Calu3 (cell line): Measurements from ENCODE around the gene VHLL. TPM values are rescaled to one million over a fixed set of nuclear protein-coding genes. Genes with fewer than 3 reads are reported as not detected.
A peak's percentile ranks its signal among the peaks of the same experiment; 100 is the strongest.
"Not testable (repeated sequence)": the region's sequence is repeated elsewhere in the genome, so short reads cannot be mapped to it uniquely, and the experiment has no call there.

Source experiments
- BruUV-seq: library from RNA; stranded (reverse); fragments of 400-500 nt; replicated peaks from 2 replicates; lab custom pipeline; 2021; lab: Mats Ljungman, UMichigan
- CTCF ChIA-PET: fragments of 300-600 bp; sonication (Branson Sonifier 250); formaldehyde crosslinking; loops from one replicate; lab custom pipeline; 2022; ENCODE audit warnings: antibody characterized with exemption; lab: Charles Lee
- DNase-seq: peaks from one replicate; pipeline ENCODE4 v3.0.0; 2022
- H3K27ac Mint-ChIP-seq: one replicate; pipeline ENCODE4 v1.8.0; 2022; ENCODE audit warnings: mixed read lengths; ENCODE audit not compliant: unreplicated experiment
- H3K27me3 Mint-ChIP-seq: one replicate; pipeline ENCODE4 v1.8.0; 2022; ENCODE audit warnings: mixed read lengths; ENCODE audit not compliant: unreplicated experiment
- H3K36me3 Mint-ChIP-seq: one replicate; pipeline ENCODE4 v1.8.0; 2022; ENCODE audit warnings: mild to moderate bottlenecking, moderate library complexity, mixed read lengths; ENCODE audit not compliant: insufficient read depth, unreplicated experiment
- H3K4me1 Mint-ChIP-seq: one replicate; pipeline ENCODE4 v1.8.0; 2022; ENCODE audit warnings: mild to moderate bottlenecking, low read depth, mixed read lengths; ENCODE audit not compliant: unreplicated experiment
- H3K4me3 Mint-ChIP-seq: one replicate; pipeline ENCODE4 v1.8.0; 2022; ENCODE audit warnings: mild to moderate bottlenecking, low read depth, moderate library complexity, mixed read lengths; ENCODE audit not compliant: unreplicated experiment
- H3K9me3 Mint-ChIP-seq: one replicate; pipeline ENCODE4 v1.8.0; 2022; ENCODE audit warnings: low read depth, mixed read lengths; ENCODE audit not compliant: unreplicated experiment
- intact Hi-C: fragments of 100-400 bp; cut with micrococcal nuclease; formaldehyde crosslinking; loops from one replicate; pipeline ENCODE4 v1.10.0; 2022; ENCODE audit not compliant: unreplicated experiment
- total RNA-seq: library from RNA; stranded (reverse); gene quantifications from 2 replicates; pipeline ENCODE4 v1.2.3, GENCODE V29; 2022
- TF ChIP-seq, protein P1 (sequence below): fragments of 200-600 bp; IDR thresholded peaks from one replicate; pipeline ENCODE4 v1.8.0; 2022; ENCODE audit warnings: antibody characterized with exemption; ENCODE audit not compliant: unreplicated experiment

Gene VHLL
- total RNA-seq, 1 experiment from 2014 or later = 1.5 TPM

DNA sequence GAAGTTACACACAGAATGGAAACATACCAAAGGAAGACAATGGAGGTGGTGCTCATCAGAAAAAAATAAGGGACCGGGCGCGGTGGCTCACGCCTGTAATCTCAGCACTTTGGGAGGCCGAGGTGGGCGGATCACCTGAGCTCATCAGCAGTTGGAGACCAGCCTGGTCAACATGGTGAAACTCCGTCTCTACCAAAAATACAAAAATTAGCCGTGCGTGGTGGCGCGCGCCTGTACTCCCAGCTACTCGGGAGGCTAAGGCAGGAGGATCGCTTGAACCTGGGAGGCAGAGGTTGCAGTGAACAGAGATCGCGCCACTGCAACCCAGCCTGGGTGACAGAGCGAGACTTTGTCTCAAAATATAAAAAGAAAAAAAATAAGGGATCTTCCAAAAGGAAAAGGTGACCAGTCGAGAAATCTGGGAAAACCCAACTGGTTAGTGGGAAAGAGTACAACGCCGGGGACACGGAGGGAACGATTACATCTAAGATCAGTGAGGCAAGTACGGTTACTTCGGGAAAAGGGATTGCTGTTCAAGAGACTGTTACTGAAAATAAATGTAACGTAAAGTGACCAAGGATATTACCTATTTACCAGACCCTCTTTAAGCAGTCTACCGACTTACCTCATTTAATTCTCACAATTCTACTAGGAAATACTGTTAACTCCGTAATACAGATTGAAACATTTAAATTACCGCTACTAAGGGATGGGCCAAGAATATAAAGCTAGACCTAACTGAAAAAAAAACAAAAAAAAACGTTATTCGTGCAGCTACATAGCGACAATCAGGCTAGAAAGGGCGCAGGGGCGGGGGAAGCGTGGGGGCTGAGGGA, 38.2 kb upstream of the VHLL start:
- H3K4me3 Mint-ChIP-seq = peak overlapping the region; percentile 98
- no peak for DNase-seq
- intact Hi-C loops = loop anchor here (5.0 kb wide), 1 partner anchor 55 kb away; the partner anchor contains the start of genes SMG5 and TMEM79
- BruUV-seq = TSS peak; percentile 40
- H3K27ac Mint-ChIP-seq = peak overlapping the region; percentile 94
- H3K36me3 Mint-ChIP-seq = peaks cover 71% of the 10 kb centered on the region
- no peaks in the 10 kb centered on the region for H3K9me3 Mint-ChIP-seq
- TF ChIP-seq, protein P1, sequence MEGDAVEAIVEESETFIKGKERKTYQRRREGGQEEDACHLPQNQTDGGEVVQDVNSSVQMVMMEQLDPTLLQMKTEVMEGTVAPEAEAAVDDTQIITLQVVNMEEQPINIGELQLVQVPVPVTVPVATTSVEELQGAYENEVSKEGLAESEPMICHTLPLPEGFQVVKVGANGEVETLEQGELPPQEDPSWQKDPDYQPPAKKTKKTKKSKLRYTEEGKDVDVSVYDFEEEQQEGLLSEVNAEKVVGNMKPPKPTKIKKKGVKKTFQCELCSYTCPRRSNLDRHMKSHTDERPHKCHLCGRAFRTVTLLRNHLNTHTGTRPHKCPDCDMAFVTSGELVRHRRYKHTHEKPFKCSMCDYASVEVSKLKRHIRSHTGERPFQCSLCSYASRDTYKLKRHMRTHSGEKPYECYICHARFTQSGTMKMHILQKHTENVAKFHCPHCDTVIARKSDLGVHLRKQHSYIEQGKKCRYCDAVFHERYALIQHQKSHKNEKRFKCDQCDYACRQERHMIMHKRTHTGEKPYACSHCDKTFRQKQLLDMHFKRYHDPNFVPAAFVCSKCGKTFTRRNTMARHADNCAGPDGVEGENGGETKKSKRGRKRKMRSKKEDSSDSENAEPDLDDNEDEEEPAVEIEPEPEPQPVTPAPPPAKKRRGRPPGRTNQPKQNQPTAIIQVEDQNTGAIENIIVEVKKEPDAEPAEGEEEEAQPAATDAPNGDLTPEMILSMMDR = no peak
- no peaks in the 10 kb centered on the region for H3K27me3 Mint-ChIP-seq
- H3K4me1 Mint-ChIP-seq = peaks cover 25% of the 10 kb centered on the region
- CTCF ChIA-PET = interaction anchor here (0.5 to 1.2 kb wide), 7 partner anchors 15 to 275 kb away, joined by 3 to 5 read pairs (median 4); partner anchors contain the start of gene SMG5

DNA sequence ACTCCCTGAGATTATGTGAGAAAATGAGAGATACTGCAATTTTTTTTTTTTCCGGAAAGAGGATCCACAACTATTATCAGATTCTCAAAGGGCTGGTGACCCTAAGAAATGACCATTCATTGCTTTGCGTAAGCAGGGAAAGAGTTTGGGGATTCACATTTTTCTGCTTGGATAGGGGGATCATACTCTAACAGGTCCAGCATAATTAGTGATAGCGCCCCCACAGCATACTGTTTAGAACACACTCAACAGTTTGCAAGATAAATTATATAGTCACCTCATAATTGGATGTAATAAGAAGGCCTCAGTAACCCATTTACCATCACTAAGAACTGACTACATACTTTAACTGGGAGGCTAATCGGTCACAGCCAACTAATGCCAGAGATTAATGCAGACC, 37.1 kb upstream of the VHLL start:
- DNase-seq = peak; percentile 27
- intact Hi-C loops = loop anchor here (5.0 kb wide), 1 partner anchor 54 kb away; the partner anchor contains the start of genes SMG5 and TMEM79
- Mint-ChIP-seq H3K27ac (no peak overlapping the region), H3K4me3 (peak overlapping the region; percentile 98), H3K27me3 (no peaks in the 10 kb centered on the region), H3K4me1 (peaks cover 25% of the 10 kb centered on the region), H3K9me3 (no peaks in the 10 kb centered on the region), H3K36me3 (peaks cover 81% of the 10 kb centered on the region)
- no TSS peak for BruUV-seq
- TF ChIP-seq, protein P1 = no peak
- CTCF ChIA-PET = interaction anchor here (0.6 to 0.7 kb wide), 2 partner anchors 274 to 433 kb away, joined by 5 to 7 read pairs; no protein-coding TSS in a partner anchor

DNA sequence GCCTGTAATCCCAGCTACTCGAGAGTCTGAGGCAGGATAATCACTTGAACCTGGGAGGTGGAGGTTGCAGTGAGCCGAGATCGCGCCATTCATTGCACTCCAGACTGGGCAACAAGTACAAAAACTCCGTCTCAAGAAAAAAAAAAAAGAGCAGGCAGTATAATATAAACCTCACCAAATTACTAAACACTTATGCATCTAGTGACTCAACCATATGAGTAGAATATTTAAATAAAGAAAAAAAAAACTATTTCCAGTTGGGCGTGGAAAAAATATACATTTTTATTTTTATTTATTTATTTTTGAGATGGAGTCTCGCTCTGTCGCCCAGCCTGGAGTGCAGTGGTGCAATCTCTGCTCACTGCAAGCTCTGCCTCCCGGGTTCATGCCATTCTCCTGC, 24.1 kb upstream of the VHLL start:
- H3K36me3 Mint-ChIP-seq = peaks cover 83% of the 10 kb centered on the region
- H3K4me3 Mint-ChIP-seq, H3K27me3 Mint-ChIP-seq, H3K27ac Mint-ChIP-seq, BruUV-seq, intact Hi-C loops, H3K9me3 Mint-ChIP-seq, H3K4me1 Mint-ChIP-seq, DNase-seq: not testable (repeated sequence)
- CTCF ChIA-PET = interaction anchor here (0.6 to 1.1 kb wide), 3 partner anchors 15 to 82 kb away, joined by 3 to 5 read pairs (median 3); partner anchors contain the start of genes CCT3 and TMEM79

DNA sequence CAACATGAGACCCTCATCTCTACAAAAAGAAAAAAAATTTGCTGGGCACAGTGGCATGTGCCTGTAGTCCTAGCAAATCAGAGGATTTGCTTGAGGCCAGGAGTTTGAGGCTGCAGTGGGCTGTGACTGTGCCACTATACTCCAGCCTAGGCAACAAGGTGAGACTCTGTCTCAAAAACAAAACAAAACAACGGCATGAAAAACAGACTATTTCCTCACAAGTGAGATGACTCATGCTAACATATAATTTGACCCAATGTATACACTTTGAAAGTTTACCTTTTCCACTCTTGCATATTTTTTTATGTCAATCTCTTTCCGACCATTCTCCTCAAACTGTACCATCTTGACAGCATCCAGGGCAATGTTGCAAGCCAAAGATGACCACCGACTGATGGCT, 21.5 kb upstream of the VHLL start:
- Mint-ChIP-seq H3K36me3 (peaks cover 92% of the 10 kb centered on the region), H3K27ac (no peak overlapping the region), H3K4me3 (no peak overlapping the region), H3K27me3 (no peaks in the 10 kb centered on the region), H3K9me3 (no peaks in the 10 kb centered on the region), H3K4me1 (no peaks in the 10 kb centered on the region)
- DNase-seq = no peak
- TF ChIP-seq, protein P1 = no peak
- CTCF ChIA-PET = interaction anchor here (1.0 kb wide), 1 partner anchor 170 kb away, joined by 3 read pairs; no protein-coding TSS in a partner anchor
- intact Hi-C loops = no loop called here
- no TSS peak for BruUV-seq
